K562 (cell line): ENCODE results near the gene DSC1. TPM values are rescaled to one million over a fixed set of nuclear protein-coding genes. Genes with fewer than 3 reads are reported as not detected.

Source experiments
- ATAC-seq: fragments of 200-7000 bp; cut with Tn5 transposase; 3 replicates; pipeline ENCODE4 v1.9.1; 2020; ENCODE audit warnings: moderate library complexity
- BruUV-seq: library from RNA; stranded (reverse); fragments of 400-500 nt; replicated peaks from 2 replicates; lab custom pipeline; 2021; lab: Mats Ljungman, UMichigan
- CTCF ChIA-PET: fragments of 300-600 bp; formaldehyde crosslinking; extraction: SDS; loops from one replicate; lab custom pipeline; 2021; ENCODE audit warnings: low intra/inter-chr PET ratio; lab: Yijun Ruan, JAX
- POLR2A ChIA-PET: fragments of 300-600, 350-650 bp; sonication (Branson Sonifier 250); formaldehyde crosslinking; extraction: SDS; loops from one replicate; lab custom pipeline; 2021; ENCODE audit warnings: antibody characterized with exemption, inconsistent platforms; lab: Yijun Ruan, JAX
- DNase-seq, 4 experiments: peaks; one replicate each; pipeline versions ENCODE4 v3.0.0 to v3.0.0-alpha.2; 2011 to 2018; ENCODE audit warnings: low spot score in 3 of 4, mixed read lengths in 3 of 4; ENCODE audit errors: extremely low read depth in 1 of 4
- FAIRE-seq: peaks from 2 replicates; lab custom pipeline; 2011; peaks lifted over from hg19 to GRCh38; lab: Jason Lieb, UNC
- H2AFZ ChIP-seq: 2 replicates; pipeline ENCODE4 v1.6.0; 2011; ENCODE audit warnings: low read depth, low read length, control low read depth, inconsistent platforms
- H3K27ac ChIP-seq: fragments of 200-600 bp; 3 replicates; pipeline ENCODE4 v1.8.0; 2011; ENCODE audit warnings: low read depth, mild to moderate bottlenecking, control low read depth, inconsistent platforms, low read length, moderate library complexity, mixed read lengths; ENCODE audit errors: extremely low read depth
- H3K27me3 ChIP-seq, 2 experiments: fragments of 300-600 bp in 1 of 2; 2 replicates in 1 of 2; 3 replicates in 1 of 2; pipeline versions ENCODE4 v1.6.0 to v1.8.0; 2011; ENCODE audit warnings: inconsistent platforms in 2 of 2, low read length in 2 of 2, mild to moderate bottlenecking in 1 of 2, mixed read lengths in 1 of 2, moderate library complexity in 1 of 2; ENCODE audit not compliant: control insufficient read depth in 2 of 2, insufficient read depth in 2 of 2
- H3K36me3 ChIP-seq: fragments of 300-600 bp; 3 replicates; pipeline ENCODE4 v1.8.0; 2011; ENCODE audit warnings: mild to moderate bottlenecking, low read length, inconsistent platforms; ENCODE audit not compliant: control insufficient read depth, insufficient read depth
- H3K4me1 ChIP-seq, 2 experiments: fragments of 200-600 bp in 1 of 2; replicated peaks in 1 of 2; 2 replicates in 1 of 2; 3 replicates in 1 of 2; pipeline versions ENCODE4 v1.5.1 to v1.8.0; 2011; ENCODE audit warnings: inconsistent platforms in 2 of 2, low read length in 2 of 2, mild to moderate bottlenecking in 1 of 2, mixed read lengths in 1 of 2, moderate library complexity in 1 of 2; ENCODE audit not compliant: control insufficient read depth in 2 of 2, insufficient read depth in 2 of 2
- H3K4me2 ChIP-seq: 2 replicates; pipeline ENCODE4 v1.6.1; 2011; ENCODE audit warnings: low read length, control low read depth, inconsistent platforms, mixed read lengths; ENCODE audit not compliant: insufficient read depth
- H3K4me3 ChIP-seq: fragments of 200-600 bp; sonication (generic), shearing (Covaris generic); 2 replicates; pipeline ENCODE4 v1.5.1; 2016; ENCODE audit warnings: control low read depth, inconsistent platforms
- H3K79me2 ChIP-seq: fragments of 200-600 bp; 3 replicates; pipeline ENCODE4 v1.8.0; 2011; ENCODE audit warnings: low read length, inconsistent platforms; ENCODE audit not compliant: control insufficient read depth, insufficient read depth
- H3K9ac ChIP-seq, 2 experiments: 2 replicates each; pipeline versions ENCODE4 v1.6.0 to v1.6.1; 2011; ENCODE audit warnings: low read depth in 2 of 2, low read length in 2 of 2, control low read depth in 1 of 2, inconsistent platforms in 1 of 2, mild to moderate bottlenecking in 1 of 2, mixed read lengths in 1 of 2; ENCODE audit not compliant: insufficient read depth in 1 of 2
- H3K9me1 ChIP-seq: one replicate; pipeline ENCODE4 v1.6.0; 2011; ENCODE audit warnings: inconsistent platforms, mild to moderate bottlenecking, low read length, moderate library complexity; ENCODE audit not compliant: control insufficient read depth, insufficient read depth
- H3K9me3 ChIP-seq: replicated peaks from 2 replicates; pipeline ENCODE4 v1.5.1; 2011; ENCODE audit warnings: low read depth, low read length, inconsistent platforms; ENCODE audit not compliant: control insufficient read depth, insufficient read depth
- H4K20me1 ChIP-seq: replicated peaks from 2 replicates; pipeline ENCODE4 v1.6.1; 2011; ENCODE audit warnings: low read length, inconsistent platforms, mixed read lengths; ENCODE audit not compliant: control insufficient read depth, insufficient read depth
- ARHGAP35 ChIP-seq: fragments of 450-650 bp; IDR thresholded peaks from 2 replicates; pipeline ENCODE4 v1.6.1; 2018; ENCODE audit not compliant: partially characterized antibody
- FOXM1 ChIP-seq, 2 experiments: fragments of 450-650 bp in 1 of 2; sonication (generic) in 1 of 2; formaldehyde crosslinking in 1 of 2; IDR thresholded peaks; 2 replicates each; pipeline versions ENCODE4 v1.6.1 to v1.9.0; 2017 to 2022; ENCODE audit warnings: low read depth in 2 of 2, mild to moderate bottlenecking in 2 of 2, missing genetic modification reagents in 1 of 2, moderate library complexity in 1 of 2
- GABPB2 ChIP-seq: fragments of 250-450 bp; sonication (Bioruptor Pico); conservative IDR thresholded peaks from 2 replicates; pipeline ENCODE4 v1.5.1; 2021; ENCODE audit warnings: mild to moderate bottlenecking
- HNRNPLL ChIP-seq: fragments of 200-400 bp; formaldehyde crosslinking; IDR thresholded peaks from 2 replicates; pipeline ENCODE4 v1.6.1; 2017; ENCODE audit warnings: low read length, low read depth, mild to moderate bottlenecking; ENCODE audit not compliant: poor library complexity, severe bottlenecking
- KDM4B ChIP-seq, 2 experiments: fragments of 450-650 bp in 1 of 2; sonication (generic) in 1 of 2; IDR thresholded peaks; 2 replicates each; pipeline ENCODE4 v1.6.1; 2016 to 2017; ENCODE audit warnings: borderline replicate concordance in 2 of 2, antibody characterized with exemption in 1 of 2, low read depth in 1 of 2, mild to moderate bottlenecking in 1 of 2
- OTX1 ChIP-seq: fragments of 450-650 bp; formaldehyde crosslinking; IDR thresholded peaks from 2 replicates; pipeline ENCODE4 v1.4.0; 2022; ENCODE audit warnings: mild to moderate bottlenecking
- SNIP1 ChIP-seq: fragments of 450-650 bp; IDR thresholded peaks from 2 replicates; pipeline ENCODE4 v1.7.1; 2017; ENCODE audit warnings: low read depth, mild to moderate bottlenecking
- THAP12 ChIP-seq: fragments of 250-450 bp; sonication (Bioruptor Pico); IDR thresholded peaks from 2 replicates; pipeline ENCODE4 v1.9.0; 2021; ENCODE audit warnings: mild to moderate bottlenecking, inconsistent platforms
- ZFP1 ChIP-seq: fragments of 450-650 bp; formaldehyde crosslinking; IDR thresholded peaks from 2 replicates; pipeline ENCODE4 v1.4.0; 2020; ENCODE audit warnings: mild to moderate bottlenecking, mixed read lengths
- ZNF174 ChIP-seq: fragments of 250-450 bp; sonication (Bioruptor Pico); IDR thresholded peaks from 2 replicates; pipeline ENCODE4 v1.4.0; 2020; ENCODE audit warnings: mild to moderate bottlenecking
- ZNF232 ChIP-seq: sonication (generic); formaldehyde crosslinking; IDR thresholded peaks from 2 replicates; pipeline ENCODE4 v1.8.0; 2022; ENCODE audit warnings: mild to moderate bottlenecking, missing genetic modification reagents
- ZNF507 ChIP-seq: conservative IDR thresholded peaks from 2 replicates; pipeline ENCODE4 v1.6.1; 2017; ENCODE audit warnings: missing genetic modification characterization, missing compliant biosample characterization
- ZNF696 ChIP-seq: fragments of 250-450 bp; sonication (Bioruptor Pico); conservative IDR thresholded peaks from 2 replicates; pipeline ENCODE4 v1.4.0; 2020; ENCODE audit warnings: mild to moderate bottlenecking, moderate library complexity
- ZSCAN32 ChIP-seq: fragments of 450-650 bp; formaldehyde crosslinking; IDR thresholded peaks from 2 replicates; pipeline ENCODE4 v1.4.0; 2020; ENCODE audit warnings: mild to moderate bottlenecking, moderate library complexity
- in situ Hi-C: fragments of 300-500 bp; cut with MboI; formaldehyde crosslinking; loops from 4 replicates; pipeline ENCODE4 v1.15.0; 2018; ENCODE audit warnings: inconsistent platforms, mixed read lengths
- intact Hi-C: fragments of 100-400 bp; cut with micrococcal nuclease; formaldehyde crosslinking; loops from 2 replicates; pipeline ENCODE4 v1.14.2; 2022
- polyA plus RNA-seq, 8 experiments: library from polyadenylated mRNA; depleted of rRNA in 4 of 8; stranded (reverse) in 5 of 8; unstranded in 3 of 8; fragments of >200 nt; fragmentation: Nextera tagmentation in 2 of 8; fragmentation: Illumina TruSeq in 1 of 8; extraction: Ambion mirVana in 2 of 8; extraction: Trizol in 1 of 8; gene quantifications; 2 replicates each; pipeline versions ENCODE4 v1.2.1 to v1.2.3, GENCODE V29; 2011 to 2014; ENCODE audit warnings: inconsistent platforms in 1 of 8, missing spikeins in 1 of 8
- total RNA-seq, 7 experiments: library from RNA; depleted of rRNA in 6 of 7; stranded (reverse); fragments of >200 nt in 6 of 7; fragmentation: Illumina TruSeq in 2 of 7; extraction: Trizol in 2 of 7; gene quantifications; 2 replicates each; pipeline versions ENCODE4 v1.2.1 to v1.2.3, GENCODE V29; 2011 to 2021; ENCODE audit warnings: low replicate concordance in 1 of 7

The DSC1 gene
- total and polyA plus RNA-seq, 9 of the 15 experiments (the other 6 are each of a cell fraction or from before 2014, with no cell fraction given), result 0.04 to 0.07 (median 0.05) TPM; not detected in 4

- Histone ChIP-seq H3K4me2 (no peak overlapping the region), H3K36me3 (no peaks in the 10 kb centered on the region), H3K9ac (no peak overlapping the region), H2AFZ (no peak overlapping the region), H3K4me1 (no peaks in the 10 kb centered on the region), H3K9me3 (no peaks in the 10 kb centered on the region), H3K4me3 (no peak overlapping the region), H4K20me1 (no peaks in the 10 kb centered on the region), H3K9me1 (no peaks in the 10 kb centered on the region), H3K27ac (no peak overlapping the region), H3K27me3 (no peaks in the 10 kb centered on the region), H3K79me2 (no peaks in the 10 kb centered on the region)
- no peak for TF ChIP-seq HNRNPLL
- no peak for TF ChIP-seq ZFP1
- TF ChIP-seq ZNF232 (CRISPR knock-in tag), result no peak
- TF ChIP-seq ZNF696 (CRISPR knock-in tag), result no peak
- TF ChIP-seq ZNF507 (tag), result no peak
- no peak for TF ChIP-seq ZNF174 (CRISPR knock-in tag)
- no peak for TF ChIP-seq THAP12 (CRISPR knock-in tag)
- TF ChIP-seq SNIP1, result no peak
- no peak for TF ChIP-seq FOXM1 (IDR thresholded peaks at IDR 0.05; ENCODE audit: low read depth)
- TF ChIP-seq FOXM1 (CRISPR knock-in tag; IDR thresholded peaks at IDR 0.05; ENCODE audit: low read depth), result no peak
- TF ChIP-seq KDM4B (IDR thresholded peaks at IDR 0.05; ENCODE audit: borderline replicate concordance in 2 of 2, low read depth in 1 of 2), result no peak
- no peak for TF ChIP-seq OTX1
- TF ChIP-seq GABPB2 (CRISPR knock-in tag), result no peak
- TF ChIP-seq ARHGAP35, result no peak
- no peak for TF ChIP-seq ZSCAN32
- POLR2A ChIA-PET, result no interaction called here
- FAIRE-seq (no peak), ATAC-seq (no peak), DNase-seq (no peak)
- BruUV-seq, result no TSS peak
- intact Hi-C loops (no loop called here), in situ Hi-C loops (no loop called here)
- CTCF ChIA-PET, result no interaction called here
Measured at GRCh38 chr18:31146809-31147208, 15.8 kb downstream of the DSC1 start.
